Activated T-cell treated with anti-CD3 and anti-CD28 coated beads for 1 hour (primary cell): ENCODE results near the gene UGT3A2.

ENCODE experiments used
- DNase-seq: peaks from one replicate; pipeline ENCODE4 v3.0.0-alpha.2; 2020; ENCODE audit warnings: low read depth

UGT3A2 gene, protein sequence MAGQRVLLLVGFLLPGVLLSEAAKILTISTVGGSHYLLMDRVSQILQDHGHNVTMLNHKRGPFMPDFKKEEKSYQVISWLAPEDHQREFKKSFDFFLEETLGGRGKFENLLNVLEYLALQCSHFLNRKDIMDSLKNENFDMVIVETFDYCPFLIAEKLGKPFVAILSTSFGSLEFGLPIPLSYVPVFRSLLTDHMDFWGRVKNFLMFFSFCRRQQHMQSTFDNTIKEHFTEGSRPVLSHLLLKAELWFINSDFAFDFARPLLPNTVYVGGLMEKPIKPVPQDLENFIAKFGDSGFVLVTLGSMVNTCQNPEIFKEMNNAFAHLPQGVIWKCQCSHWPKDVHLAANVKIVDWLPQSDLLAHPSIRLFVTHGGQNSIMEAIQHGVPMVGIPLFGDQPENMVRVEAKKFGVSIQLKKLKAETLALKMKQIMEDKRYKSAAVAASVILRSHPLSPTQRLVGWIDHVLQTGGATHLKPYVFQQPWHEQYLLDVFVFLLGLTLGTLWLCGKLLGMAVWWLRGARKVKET

GRCh38 chr5:36066540-36067210 lies at the start of gene UGT3A2:
Gene UGT3A2 (minus strand): TSS chr5:36066882. CDS start chr5:36066789, 93 bp downstream.
- no peak for DNase-seq

DNA sequence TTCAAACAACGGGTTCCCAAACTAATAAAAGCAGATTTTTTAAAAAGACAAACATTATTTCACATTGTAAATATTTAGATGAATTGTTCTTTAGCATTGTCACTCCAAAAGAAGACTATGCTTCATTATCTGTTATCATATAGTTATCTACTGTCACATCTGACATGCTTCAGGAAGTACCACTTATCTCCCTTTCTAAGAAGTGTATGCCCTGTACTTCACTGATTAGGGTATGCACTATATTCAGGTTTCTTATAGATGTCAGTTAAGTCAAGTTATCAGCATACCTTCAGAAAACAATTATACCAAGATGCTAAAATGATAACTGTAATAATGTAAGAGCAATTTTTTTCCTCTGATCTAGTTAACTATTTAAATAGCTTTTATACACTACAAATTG lies 44.6 kb upstream of the UGT3A2 start:
- no peak for DNase-seq

DNA sequence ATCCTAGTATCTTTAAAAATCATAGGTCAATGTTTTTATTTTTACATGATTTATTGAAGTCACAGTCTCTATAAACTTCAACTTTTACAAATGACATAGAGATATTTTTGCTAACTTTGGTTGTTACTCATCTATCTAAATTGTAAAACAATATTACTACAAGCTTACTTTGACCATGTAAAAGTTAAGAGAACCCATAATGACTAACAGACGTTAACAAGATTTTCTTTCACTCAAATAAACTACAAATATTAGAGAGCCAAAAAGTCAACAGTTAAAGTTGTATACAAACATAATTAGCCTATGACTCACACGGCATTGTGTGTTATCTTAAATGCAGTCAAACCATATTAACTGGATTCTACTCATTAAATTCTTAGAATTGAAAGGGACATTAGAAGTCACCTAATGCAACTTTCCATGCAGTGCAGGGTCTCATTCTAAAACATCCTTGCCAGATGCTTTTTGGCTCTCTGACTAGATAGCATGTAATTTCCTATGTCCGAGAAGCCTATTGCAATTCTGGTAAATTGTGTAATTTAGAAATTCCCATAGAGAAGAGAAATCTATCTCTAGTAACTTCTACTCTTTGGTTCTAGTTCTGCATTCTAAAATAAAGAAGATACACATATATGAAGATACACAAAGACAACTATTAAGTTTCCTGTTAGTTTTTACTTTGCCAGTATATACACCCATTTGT lies 42.2 kb upstream of the UGT3A2 start:
- DNase-seq: no peak

DNA sequence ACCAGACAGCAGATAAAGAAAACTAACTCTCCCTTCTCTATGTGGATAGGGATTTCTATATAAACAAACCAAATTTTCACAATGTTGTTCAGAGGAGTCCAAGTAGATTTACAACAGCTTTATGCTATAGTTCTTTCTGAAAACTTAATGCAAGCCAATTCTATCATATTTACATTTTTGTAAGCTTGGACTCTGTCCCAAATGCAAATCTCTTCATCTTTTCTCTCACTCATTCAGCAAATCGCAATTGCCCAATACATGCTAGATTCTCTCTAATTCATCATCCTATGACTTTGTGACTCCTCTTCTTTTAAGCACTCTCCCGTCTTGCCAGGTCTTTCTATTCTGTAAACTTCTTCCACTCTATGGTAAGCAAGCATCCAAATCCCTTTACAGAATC lies 39.1 kb upstream of the UGT3A2 start:
- no peak for DNase-seq

- no peak for DNase-seq
These were observed 33.1 kb upstream of the UGT3A2 start for GRCh38 chr5:36099748-36100147.

GRCh38 chr5:36096486-36096885 lies 29.8 kb upstream of the UGT3A2 start:
- no peak for DNase-seq

GRCh38 chr5:36089989-36090388 lies 23.3 kb upstream of the UGT3A2 start:
- DNase-seq: no peak

- DNase-seq: no peak
These were observed 12.6 kb upstream of the UGT3A2 start for GRCh38 chr5:36079200-36079781.

- no peak for DNase-seq
These were observed 11.7 kb upstream of the UGT3A2 start for GRCh38 chr5:36078430-36078829.

- DNase-seq: no peak
These were observed 7.0 kb upstream of the UGT3A2 start for GRCh38 chr5:36073595-36074216.

GRCh38 chr5:36070687-36071571 lies 4.2 kb upstream of the UGT3A2 start:
- DNase-seq: no peak

- DNase-seq: no peak
These were observed 2.1 kb upstream of the UGT3A2 start for GRCh38 chr5:36068751-36069281.

- DNase-seq: no peak
These were observed 612 bp downstream of the UGT3A2 start for GRCh38 chr5:36066001-36066539.

GRCh38 chr5:36060420-36060887 lies 6.2 kb downstream of the UGT3A2 start:
- DNase-seq: no peak

DNA sequence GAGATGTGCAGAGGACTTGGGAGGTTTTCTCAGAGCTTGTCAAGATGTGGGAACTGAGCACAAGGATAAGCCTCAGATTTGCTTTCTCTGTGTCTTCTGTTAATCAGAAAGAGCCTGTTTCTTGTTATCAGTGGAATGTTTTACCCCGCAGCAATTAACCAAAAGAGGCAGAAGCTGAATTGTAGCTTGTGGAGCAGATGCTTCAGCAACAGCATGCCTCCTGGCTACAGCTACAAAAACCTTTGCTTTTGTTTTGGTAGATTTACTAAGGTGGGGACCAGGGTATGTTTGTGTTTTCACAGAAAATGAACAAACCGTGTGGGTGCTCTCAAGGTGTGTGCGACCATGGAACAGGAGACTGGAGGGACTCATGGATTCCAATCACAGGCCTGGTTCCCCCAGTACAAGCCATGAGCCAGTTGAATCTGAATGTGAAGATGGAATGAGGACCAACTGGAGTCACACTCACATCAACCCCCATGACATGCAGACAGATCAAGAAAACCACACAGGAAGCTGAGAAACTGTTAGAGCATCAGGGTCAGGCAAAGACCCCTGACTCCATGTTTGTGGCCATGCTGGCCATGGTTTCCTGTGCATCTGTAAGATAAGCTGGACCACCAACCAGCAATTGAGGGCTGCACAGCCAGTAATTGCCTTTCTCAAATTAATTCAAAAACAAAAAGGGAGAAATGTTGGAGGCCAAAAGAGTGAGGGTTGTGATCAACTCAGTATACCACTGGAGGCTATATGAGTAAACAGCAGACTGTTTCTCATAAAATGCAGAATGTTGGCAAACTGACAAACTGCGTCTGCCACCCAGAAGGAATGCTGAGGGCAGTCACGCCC lies 6.9 kb downstream of the UGT3A2 start:
- no peak for DNase-seq

GRCh38 chr5:36058776-36059175 lies 7.9 kb downstream of the UGT3A2 start:
- no peak for DNase-seq

GRCh38 chr5:36057386-36057785 lies 9.3 kb downstream of the UGT3A2 start:
- no peak for DNase-seq

DNA sequence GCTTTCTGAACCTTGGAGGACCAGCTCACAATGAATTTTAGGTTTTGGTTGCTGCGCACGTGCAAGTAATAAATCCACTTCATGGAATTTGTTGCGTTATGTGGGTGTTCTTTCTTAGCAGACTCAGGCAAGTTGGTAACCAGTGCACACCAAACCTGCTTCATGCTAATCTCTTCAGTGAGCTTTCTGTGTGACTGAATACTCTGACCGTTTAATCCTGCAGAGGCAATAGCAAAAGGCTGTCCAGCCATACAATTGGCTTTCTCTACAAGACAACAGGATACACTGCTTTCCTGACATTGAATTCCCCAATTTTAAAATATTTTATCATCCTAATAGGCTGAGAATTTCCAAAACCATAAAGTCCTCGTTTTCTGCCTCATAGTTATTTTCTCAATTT lies 10.3 kb downstream of the UGT3A2 start:
- no peak for DNase-seq

DNA sequence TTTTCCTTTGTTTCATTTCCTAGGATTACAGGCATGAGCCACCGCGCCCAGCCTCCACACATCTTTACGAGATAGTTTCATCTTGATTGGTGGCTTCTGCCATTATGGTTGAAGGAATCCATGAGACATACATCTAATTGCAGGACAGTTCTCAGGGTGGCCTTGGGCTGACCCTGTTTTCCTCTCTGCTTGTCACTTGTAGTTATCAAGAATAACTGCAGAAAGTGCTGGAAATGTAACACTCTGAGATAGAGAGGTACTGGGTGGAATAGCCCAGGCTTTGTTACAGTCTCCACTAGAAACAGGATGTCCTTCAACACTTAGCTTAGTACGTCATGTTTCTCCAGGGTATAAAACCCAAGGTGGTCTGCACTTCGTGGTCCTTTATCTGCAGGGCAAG lies 10.7 kb downstream of the UGT3A2 start:
- no peak for DNase-seq
